ENCODE results near the gene HOXA7.

Gene HOXA7

DNA sequence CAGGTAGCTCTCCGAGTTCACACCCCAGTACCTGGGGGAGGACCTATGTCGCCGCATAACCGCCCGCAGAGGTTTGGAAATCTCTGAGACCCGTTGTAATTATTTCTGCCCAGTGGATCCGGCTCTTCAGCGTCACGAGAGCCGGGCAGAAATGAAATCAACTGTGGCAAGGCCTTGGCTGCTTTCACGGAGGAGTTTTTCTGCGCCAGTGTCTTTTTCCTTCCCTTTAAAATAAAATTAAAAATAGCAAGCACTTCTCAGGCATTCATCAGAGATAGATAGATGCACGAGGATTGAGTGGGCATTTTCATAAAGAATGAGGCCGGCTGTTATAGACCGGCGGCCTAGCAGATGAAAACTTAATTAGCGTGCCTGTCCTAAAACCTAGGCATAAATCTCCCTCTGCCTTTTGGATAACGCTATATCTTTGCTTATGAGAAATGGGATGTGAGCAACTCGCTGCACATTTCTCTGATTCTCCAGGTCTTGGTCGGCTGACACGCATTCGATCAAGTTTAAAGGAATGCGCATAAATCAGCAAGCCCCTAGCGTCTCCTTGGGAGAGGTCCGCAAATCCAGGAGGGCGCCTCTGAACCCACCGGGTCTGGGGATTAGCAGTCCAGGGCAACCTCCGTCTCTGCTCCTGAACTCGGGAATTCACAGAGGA, 37.0 kb upstream of the HOXA7 start:
- DNase-seq = no peak

DNA sequence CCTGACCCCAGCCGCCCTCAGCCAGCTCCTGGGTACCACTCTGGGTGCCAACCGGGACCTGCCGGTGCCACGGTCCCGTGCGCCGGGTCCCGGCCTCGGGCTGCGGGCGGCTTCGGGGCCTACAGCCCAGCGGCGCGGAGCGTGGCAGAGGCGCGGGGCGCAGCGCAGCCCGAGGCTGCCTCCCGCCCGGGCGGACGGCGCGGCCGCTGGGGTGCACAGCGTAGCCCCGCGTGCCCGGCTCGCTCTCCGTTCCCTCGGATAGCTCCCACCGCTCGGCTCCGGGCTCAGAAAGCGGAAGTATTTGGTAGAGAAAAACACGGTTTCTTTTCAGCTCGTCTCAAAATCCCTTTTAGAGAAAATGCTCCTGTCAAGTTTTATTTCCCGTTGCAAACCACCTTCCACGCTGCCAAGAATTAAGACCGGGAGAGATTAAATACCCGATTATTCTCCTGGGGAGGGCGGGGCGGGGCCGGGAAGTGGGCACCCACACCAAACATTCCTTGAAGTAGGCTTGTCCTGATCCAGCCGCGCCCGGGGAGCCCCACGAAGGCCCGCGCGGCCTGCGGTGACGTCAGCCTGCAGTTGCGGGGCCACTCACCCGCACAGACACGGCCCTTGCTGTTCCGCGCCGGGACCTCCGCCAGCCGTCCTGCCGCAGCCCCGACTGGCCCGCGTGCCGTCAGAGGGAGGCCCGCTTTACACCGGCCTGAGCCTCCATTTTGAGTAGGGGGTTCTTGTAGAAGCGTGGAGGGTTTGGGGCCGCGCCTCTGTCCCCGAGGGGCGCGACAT, 36.3 kb upstream of the HOXA7 start:
- no peak for DNase-seq

DNA sequence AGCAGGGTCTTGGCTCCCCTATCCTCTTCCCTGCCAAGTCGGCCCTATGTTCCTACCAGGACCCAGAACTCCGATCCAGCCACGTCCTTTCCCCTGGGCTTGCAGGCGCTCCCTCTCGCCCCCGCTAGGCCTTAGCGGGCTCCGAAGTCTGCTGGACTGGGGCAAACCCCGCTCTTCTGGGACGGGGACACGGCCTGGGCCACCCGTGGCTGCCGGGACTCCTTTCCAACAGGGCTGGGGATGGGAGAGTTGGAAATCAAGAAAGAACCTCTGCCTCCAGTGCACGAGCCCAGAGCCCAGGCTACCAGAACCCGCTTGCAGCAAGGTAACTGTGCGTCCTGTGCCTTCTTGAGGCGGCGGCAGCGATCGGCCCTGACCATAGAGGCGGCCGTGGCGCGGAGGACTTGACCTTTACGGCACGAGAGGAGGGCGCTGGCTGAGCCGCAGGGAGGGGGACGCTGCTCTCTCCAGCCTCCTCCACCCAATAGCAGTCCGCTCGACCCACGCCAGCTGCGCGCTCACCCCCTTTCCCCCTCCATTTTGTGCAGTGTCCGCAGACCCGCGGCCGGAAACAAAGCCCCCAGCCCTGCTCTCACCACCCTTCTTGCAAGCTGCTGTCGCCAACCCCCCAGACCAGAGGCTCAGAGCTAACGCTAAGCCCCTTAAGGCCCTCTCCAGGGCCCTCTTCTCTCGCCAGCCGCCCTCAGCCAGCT, 35.5 kb upstream of the HOXA7 start:
- no peak for DNase-seq

DNA sequence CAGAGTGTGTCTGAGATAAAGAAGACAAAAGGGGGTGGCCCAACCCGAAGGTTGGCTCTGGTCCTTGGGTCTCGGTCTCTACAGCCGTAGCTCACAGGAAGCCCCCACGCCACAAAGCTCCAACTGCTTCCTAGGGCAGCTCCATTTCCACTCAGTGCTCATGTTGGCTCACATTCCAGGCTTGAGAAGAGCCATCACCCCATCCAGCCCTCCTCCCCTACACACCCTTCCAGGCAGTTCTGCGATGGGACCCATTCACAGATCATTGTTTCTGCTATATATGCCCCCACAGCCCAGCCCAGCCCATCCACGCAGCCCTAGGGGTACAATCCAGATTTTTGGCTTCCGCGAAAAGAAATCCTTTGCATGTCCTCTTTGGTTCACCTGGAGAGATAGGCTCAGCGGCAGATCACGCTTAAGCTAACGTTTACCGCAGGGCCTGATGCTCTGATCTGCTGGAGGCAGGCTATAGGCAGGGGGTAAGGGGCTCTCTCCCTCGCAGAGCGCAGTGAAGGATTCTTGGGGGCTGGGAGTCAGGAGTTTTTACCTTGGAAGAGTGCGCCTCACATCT, 34.8 kb upstream of the HOXA7 start:
- DNase-seq = no peak

DNA sequence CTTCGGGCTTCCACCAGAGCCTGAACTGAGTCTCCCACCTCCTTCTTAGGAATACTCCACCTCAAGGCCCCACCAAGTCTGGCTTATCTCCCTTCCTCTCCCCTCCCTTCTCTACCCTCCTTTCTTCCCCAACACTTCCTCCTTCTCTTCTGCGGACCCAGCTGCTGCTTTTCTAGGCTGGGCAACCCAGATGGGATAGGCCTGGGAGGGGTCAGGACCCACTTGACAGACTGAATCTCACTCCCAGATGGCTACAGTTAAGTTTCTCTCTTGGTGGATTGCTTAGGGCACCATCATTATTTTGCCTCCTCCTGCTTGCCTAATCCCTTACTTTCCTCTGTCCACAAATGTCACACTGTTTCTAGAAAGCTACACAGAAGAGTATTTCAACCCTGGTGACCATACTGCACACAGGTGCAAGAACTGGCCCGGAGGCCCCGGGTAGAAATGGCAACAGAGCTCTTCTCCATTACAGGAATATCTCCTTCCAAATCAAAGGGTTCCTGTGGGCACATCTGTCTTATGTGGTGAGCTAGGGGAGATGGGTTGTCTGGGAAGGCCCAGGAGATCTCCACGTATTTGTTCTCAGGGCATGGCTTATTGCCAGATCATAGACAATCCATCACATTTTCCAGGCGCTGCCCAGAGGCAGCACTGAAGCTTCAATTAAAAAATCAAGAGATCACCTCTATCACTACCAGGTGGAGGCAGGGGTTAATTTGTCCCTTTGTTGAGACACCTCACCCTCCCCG, 33.7 kb upstream of the HOXA7 start:
- DNase-seq = no peak

DNA sequence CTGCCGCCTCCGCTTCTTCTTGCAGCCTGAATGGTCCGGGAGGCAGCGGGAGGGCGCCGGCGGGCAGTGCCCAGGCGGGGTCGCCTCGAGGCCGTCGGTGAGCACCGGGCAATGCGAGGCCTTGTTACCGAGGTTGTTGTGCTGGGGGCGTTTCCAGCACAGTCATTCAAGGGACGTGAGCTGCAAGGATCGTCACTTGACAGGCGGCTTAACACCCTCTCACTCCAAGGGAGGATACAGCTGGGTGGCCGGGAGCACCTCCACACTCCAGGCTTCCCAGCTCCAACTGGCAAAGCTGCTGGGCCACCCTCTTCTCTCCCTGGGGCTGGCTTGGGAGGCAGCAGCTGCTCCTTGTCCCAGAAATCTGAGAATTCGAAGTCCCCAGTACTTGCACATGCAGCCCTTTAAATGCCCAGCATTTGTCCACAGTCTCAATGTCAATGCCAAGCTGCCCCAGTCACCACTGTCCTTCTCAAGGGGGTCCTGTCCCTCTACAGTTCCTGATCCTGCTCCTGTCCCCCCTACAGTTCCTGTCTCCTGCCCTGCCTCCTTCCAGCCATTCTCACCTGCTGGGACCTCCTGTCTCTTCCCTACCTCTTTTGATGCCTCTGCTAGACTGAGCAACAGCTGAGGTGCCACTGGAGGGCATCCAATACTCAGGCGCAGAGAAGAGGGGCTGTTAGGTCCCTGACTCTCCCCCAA, 33.0 kb upstream of the HOXA7 start:
- no peak for DNase-seq

DNA sequence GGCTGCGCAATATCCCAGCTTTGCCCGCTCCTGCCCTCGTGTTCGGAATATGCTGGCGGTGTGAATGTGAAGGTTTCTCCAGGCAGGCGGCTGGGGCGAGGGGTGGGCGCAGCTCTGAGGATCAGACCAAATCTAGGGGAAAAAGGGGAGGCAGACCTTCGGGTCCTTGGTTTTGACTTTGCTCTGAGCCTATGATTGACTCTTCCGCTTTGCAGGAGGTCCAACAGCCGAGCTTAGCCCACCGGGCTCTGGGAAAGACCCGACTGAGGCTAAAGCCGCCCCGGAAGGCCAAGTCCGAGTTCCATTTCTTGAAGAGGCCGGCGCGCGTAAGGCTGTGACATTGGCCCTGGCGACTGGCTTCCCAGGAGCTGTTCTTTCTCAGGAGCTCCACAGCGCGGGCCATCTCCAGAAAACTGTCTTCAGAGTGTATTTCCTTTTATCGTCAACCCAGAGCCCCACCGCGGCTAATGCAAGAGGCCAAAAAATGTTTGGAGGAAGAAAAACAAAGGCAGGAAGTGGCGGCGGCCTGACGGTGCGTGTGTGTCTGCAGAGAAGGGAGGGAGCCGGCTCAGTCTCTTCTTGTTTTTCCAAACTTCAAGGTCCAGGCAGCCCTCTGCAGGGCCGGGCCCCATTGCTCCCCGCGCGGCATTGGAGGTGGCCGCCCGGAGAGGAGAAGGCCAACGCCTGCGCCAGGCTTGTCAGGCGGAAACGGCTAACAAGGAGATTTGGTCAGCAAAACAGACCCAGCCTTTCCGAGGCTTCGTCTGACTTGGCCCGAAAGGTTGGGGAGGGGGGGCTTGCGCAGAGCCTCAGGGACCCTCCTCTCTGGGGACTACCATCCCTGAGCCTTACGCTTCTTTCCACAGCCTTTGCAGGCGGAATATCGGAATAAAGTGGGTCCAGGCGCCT, 32.2 kb upstream of the HOXA7 start:
- no peak for DNase-seq

DNA sequence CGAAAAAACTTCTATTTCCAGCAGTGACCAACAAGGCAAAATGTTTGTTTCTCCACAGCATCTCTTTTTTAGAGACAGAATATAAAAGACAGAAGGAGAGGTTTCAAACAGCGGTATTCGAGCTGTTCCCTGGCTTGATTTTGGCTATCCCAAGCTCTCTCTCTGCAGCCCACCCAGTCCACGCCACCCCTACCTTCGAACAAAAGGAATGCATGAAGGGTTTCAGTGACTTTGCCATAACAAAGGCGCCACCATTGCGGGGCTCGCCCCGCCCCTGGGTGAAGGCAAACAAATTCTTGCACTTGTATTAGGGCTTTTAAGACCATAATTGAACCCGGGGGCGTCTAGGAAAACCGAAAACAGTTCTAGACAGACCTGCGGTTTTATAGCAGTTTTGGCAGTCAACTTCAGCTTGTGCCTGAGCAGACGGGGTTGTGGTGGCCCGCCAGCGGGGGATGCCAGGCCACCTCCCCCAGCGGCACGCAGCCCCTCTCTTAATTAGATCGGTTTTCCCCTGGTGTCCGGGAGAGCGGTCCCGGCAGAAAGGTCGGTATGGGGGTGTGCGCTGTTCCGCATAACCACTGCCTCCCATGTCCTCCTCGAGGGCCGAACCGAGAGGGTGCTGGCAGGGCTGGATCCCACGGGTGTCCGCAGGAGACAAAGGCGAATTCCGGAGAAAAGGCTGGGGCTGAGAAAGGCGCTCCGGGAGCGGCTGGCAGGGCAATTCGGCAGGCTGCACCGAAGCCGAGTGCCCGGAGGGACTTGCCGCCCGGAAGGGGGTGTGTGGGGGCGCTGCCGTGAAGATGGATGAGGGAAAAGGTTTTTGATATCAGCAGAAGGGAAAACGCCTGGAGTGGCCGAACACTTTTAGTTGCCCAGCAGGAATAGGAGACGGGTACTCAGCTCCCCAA, 31.3 kb upstream of the HOXA7 start:
- DNase-seq = peak; percentile 58

DNA sequence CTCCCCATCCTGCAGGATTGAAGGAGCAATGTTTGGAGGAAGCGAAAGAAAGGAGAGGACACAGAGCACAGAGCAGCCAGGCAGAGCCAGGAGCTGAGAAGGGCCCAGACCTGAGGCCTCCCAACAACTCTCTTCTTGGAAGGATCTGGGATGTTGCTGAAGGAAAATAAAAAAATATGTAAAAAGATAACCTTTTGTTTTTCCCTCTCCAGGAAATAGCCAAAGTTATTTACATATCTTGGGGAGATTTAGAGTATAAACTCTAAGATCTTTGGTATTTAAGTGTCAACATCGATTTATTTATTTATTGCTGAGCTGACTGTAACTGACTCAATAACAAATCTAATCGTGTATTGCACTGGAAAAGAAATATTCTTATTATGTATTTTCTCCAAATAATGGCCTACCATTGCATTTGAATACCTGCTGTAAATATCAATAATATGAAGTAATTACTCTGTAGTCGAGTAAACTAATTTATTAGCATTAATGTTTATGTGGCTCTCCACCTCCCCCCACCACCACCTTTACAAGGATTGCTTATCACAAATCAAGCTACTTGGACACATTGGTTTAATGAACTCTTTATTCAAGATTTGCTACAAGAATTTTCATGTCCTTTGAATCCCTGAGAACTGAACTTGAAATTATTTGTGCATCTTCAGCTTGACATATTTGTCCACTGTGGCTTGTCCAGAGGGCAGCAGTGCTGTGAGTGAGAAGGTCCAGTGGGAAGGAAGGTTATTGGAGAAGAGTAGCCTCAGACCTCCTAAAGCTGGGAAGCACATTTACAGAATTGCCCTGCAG, 30.4 kb upstream of the HOXA7 start:
- DNase-seq = no peak

DNA sequence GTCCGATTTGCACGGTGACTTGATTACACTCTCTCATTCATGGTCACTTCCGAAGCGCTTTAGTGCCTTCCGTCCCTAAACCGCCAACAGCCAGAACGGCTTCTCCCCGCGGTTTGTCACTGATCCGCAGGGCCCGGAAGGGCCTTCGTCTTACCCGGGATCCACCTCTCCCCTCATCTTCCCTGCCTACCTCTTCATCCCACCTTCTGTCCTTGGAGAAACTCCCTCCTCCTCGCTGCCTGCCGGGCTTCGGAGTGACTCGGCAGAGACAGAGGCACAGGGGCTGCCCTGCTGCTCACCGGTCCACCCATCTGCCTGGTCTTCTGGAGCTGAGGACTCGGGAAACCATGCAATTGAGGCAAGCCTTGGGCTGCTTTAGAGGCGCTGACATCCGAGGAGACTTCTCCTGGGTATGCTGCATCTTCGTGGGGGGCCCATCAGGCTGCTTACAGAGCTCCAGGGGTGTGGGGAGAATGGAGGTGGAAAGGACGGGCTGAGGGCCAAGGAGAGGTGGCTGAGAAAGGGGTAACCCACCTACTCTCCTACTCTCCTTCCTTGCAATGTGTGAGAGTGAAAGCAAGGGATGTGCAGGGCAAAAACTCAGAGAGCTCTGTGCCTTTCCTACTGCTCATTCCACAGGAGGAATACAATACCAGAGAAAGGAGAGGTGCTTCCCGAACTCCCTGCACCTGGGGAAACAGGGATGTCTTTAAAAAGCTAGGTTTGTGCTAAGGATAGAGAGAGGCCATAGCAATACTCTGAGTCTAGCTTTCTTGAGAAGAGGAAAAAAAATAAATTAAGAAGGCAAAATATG, 29.6 kb upstream of the HOXA7 start:
- no peak for DNase-seq

DNA sequence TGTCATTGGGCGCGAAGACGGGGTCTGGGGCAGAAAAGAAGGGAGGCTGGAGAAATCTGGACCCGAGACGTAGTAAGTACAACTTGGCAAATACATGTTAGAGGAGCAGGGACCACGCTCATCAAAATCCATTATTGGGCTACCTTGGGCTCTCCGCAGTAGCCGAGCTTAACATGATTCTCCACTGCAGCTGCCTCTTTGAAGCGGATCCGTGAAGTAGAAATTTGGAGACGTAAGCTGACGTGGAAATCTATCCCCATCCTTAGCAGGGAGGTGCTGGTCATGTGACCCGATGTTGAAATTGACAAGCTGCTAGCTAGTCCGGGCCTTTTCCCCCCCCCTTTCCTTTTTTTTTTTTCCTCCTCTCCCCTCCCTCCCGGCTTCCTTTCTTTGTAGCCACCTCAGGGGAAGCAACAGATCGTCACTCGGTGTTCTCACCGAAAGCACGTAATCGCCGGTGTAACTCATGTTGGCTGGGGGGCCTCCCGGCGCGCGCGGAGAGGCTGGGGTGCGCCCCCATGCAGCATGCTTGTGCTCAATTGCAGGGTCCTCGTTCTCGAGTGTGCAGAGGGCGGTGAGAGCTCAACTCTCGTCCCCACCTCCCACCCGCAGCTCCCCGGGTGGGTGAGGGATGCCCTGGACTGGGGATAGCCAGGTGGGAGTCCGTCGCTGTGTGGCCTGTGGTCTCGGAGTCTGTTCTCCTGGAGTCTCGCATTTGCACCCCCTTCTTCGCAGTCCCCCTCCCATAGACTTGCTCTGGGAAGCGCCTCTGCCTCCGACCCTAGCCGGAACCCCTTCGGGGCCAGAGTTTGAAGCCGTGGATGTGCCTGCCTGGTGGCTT, 28.8 kb upstream of the HOXA7 start, which contains the start of gene HOXA11:
HOXA11 (minus strand) TSS at position 220 of the 841 bp plus-strand sequence; CDS start at position 132, 88 bp downstream.
- no peak for DNase-seq

DNA sequence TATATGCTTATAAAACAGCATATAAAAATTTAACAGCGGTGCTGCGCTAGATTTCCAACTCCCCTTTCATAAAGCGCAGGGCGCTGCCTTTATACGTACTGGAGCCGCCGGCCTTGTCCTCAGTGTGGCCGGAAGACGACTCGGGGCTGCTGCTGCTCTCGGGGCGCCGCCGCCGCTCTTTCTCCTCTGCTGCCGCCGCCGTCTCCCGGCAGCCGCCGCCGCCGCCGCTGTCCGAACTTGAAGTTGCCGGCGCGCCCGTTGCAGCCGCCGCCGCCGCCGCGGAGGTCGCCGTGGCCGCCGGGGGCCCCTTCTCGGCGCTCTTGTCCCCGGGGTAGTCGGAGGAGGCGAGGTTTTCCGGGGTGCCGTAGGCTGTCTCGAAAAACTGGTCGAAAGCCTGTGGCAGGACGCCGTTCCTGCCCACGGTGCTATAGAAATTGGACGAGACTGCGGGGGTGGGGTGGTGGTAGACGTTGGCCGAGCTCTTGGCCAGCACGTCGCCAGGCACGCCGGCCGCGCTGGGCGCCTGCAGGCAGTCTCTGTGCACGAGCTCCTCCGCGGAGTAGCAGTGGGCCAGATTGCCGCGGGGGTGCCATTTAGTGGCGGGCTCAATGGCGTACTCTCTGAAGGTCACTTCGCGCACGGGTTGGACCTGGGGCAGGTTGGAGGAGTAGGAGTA, 28.0 kb upstream of the HOXA7 start:
- no peak for DNase-seq

DNA sequence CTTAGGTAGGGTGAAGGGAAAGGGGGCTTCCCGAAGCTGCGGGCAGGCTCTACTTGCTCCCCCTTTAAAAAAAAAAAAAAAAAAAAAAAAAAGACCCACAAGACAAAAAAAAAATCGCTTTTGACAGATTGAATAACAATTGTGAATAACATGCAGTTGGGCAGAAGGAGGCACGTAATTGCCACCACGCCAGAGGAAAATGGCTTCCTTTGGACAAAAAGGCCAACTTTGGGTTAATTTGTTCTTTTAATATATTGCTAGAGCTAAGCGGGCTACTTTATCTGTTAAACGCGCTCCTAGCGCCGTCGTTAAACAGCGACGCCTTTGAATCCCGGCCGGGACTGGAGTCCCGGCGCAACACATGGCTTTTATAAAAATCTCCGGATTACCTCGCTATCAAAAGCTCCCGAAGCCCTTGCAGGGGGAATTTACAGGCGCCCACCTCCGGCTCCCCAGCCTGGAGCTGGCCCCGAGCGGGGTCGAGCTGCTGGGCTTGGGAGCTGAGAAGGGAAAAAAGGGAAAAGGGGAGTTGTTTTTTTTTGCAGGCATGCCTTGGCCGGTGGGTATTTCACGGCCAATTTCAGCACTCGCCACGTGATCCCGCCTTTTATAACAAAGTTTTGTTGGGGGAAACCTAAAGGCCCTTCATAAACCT, 27.3 kb upstream of the HOXA7 start:
- DNase-seq = no peak

DNA sequence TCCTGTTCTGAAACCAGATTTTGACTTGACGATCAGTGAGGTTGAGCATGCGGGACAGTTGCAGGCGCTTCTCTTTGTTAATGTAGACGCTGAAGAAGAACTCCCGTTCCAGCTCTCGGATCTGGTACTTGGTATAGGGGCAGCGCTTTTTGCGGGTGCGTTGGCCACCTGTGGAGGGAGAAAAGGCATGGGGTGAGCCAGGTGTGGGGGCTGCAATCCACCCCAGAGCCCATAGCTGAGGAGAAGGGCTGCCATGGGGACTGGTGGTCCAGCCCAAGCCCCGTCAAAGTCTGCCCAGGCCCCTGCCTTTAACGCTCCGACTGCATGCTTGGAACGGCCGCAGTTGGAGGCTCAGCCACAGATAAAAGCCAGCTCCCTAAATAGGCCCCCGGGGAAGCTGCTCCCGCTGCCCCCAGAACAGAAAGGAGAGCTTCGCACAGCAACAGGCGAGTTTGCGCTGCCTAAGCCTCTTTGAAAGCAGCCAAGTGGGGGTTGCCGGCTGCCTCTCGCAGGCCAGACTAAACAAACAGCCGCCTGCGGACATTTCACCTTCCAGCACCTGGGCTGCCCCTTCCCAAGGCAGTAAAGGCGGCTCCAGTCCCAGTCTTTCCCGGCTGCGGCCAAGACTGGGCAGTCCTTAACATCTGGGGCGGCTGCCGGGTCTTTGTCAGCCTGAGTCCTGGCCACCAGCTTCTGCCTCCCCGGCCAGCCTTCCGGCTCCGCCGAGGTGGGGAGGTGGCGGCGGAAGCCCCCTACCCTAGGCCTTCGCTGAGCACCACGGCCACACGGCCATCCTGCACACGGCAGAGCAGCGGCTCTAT, 26.6 kb upstream of the HOXA7 start:
- DNase-seq = no peak

DNA sequence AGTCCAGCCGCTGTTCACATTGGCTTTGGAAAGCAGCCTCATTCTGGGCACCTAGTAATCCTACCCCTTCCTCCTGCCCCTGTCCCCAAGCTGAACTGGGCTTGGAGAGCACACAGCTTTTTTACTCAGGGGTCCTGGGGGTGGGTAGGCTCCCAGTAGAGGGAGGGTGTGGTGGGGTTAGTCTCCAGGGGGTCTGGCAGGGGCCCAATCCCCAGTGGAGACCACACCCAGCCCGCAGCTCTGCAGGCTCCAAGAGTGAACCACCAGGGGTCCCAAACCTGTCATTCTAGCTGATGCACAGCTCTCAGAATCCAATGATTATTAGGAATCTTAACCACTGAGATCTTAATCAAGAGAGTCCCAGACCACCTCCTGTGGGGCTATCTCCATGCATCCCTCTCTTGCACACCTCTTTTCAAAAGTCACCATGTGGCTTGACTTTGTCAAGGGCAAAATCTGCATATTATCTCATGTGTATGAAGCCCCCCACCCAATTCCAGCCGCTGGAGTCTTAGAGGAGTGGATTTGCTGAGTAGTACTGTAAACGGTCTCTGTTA, 25.9 kb upstream of the HOXA7 start:
- DNase-seq = no peak
